Stimulated activated naive CD8-positive, alpha-beta T cell treated with anti-CD3 and anti-CD28 coated beads, Interleukin-15, amount 100 ng/mL, for 72 hours (primary cell): ENCODE data around the gene EED.

ENCODE experiments used
- ATAC-seq: fragments of 150-1000 bp; cut with Tn5 transposase; 2 replicates; pipeline ENCODE4 v1.10.0; 2021; ENCODE audit warnings: mild to moderate bottlenecking, moderate library complexity
- DNase-seq, 2 donors: peaks; one replicate each; pipeline ENCODE4 v3.0.0; 2021 to 2022
- H3K27ac Mint-ChIP-seq, 2 donors: one replicate each; pipeline ENCODE4 v1.8.0; 2022; ENCODE audit warnings: mild to moderate bottlenecking in 2 of 2, mixed read lengths in 2 of 2, moderate library complexity in 2 of 2
- H3K27me3 Mint-ChIP-seq: one replicate; pipeline ENCODE4 v1.8.0; 2022; ENCODE audit warnings: mixed read lengths
- H3K4me1 Mint-ChIP-seq: one replicate; pipeline ENCODE4 v1.8.0; 2022; ENCODE audit warnings: mild to moderate bottlenecking, mixed read lengths
- H3K4me3 Mint-ChIP-seq, 2 donors: one replicate each; pipeline ENCODE4 v1.8.0; 2022; ENCODE audit warnings: mild to moderate bottlenecking in 2 of 2, mixed read lengths in 2 of 2, moderate library complexity in 1 of 2
- H3K9me3 Mint-ChIP-seq, 2 donors: one replicate each; pipeline ENCODE4 v1.8.0; 2022; ENCODE audit warnings: mixed read lengths in 2 of 2

Gene EED

DNA sequence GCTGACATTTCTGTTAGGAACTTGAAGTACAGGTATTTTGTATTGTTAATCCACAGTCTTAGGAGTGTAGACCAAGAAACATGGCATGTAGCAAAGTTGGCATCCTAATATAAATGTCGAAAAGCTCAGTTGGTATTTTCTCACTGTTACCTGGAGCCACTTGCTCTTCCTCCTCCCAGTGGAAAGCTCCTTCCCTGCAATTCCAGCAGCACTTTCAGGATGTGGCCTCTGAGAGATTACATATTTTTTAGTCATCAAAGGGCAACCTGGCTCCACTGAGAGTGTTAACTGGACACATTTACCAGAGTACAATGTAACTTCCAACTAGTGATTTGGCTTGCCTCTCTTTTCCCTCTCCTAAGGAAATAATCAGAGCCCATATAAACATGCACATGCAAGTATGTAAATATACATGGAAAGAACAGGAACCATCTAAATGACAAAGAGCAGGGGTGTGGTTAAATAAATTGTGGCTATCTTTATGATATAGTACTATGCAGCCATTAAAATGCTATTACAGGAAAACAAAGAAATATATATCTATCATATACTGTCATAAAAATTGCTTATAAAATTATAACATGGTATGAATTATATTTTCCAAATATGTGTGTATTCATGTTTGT, 14.3 kb upstream of the EED start:
- Mint-ChIP-seq H3K4me1 (peaks cover 73% of the 10 kb centered on the region), H3K27me3 (peaks cover 9% of the 10 kb centered on the region), H3K27ac (peak overlapping the region; percentile 43 to 72), H3K9me3 (peaks cover 0 to 4% of the 10 kb centered on the region in 2 donors), H3K4me3 (peak overlapping the region in 1 of 2 donors; percentile 64)
- no peak for DNase-seq
- ATAC-seq: no peak

GRCh38 chr11:86230921-86231434, 13.6 kb upstream of the EED start:
- peaks cover 71% of the 10 kb centered on the region for H3K4me1 Mint-ChIP-seq

DNA sequence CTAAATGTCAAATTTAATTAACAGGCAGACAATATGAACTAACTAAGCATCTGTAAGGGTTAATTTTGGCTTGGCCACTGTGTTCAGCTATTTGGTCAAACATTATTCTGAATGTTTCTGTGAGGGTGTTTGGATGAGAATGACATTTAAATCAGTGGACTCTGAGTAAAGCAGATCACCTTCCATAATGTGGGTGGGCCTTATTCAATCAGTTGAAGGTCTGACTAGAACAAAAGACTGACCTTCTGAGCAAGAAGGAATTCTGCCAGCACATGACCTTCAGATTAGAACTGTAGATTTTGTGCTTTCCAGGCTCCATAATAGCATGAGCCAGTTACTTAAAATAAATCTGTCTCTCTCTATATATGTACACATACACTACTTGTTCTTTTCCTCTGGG, 12.0 kb upstream of the EED start:
- H3K27ac Mint-ChIP-seq: no peak overlapping the region
- H3K27me3 Mint-ChIP-seq: peaks cover 9% of the 10 kb centered on the region
- no peaks in the 10 kb centered on the region for H3K9me3 Mint-ChIP-seq
- ATAC-seq: no peak
- no peak for DNase-seq
- H3K4me1 Mint-ChIP-seq: peaks cover 56% of the 10 kb centered on the region
- H3K4me3 Mint-ChIP-seq: no peak overlapping the region

More at GRCh38 chr11:86230921-86231434, 13.6 kb upstream of the EED start:
- ATAC-seq (no peak), DNase-seq (no peak)
- Mint-ChIP-seq H3K9me3 (no peaks in the 10 kb centered on the region), H3K27ac (peak overlapping the region in 1 of 2 donors; percentile 21), H3K4me3 (peak overlapping the region in 1 of 2 donors; percentile 27), H3K27me3 (peaks cover 9% of the 10 kb centered on the region)

DNA sequence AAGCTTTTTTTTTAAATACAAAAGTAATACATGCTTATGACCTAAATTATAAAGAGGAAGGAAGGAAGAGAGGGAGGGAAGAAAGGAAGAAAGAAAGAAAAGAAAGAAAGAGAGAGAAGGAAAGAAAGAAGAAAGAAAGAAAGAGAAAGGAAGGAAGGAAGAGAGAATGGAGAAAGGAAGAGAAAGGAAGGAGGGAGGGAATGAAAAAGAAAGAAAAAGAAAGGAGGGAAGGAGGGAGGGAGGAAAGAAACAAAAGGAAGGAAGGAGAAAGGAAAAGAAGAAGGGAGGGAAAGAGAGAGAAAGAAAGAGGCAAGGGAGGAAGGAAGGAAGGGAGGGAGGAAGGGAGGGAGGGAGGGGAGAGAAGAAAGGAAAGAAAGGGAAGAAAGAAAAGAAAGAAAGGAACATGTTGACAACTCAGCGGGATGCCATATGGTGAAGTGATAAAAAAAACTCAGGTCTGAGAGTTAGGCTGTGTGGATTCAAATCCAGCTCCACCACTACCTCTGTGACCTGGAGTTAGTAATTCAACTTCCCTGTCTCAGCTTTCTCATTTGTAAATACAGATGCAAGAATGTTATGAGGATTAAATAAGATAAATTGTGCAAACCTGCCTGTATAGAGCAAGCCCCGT, 9.6 kb upstream of the EED start:
- Mint-ChIP-seq H3K9me3 (no peaks in the 10 kb centered on the region), H3K4me3 (peak overlapping the region in 1 of 2 donors; percentile 38), H3K27ac (no peak overlapping the region), H3K4me1 (peaks cover 33% of the 10 kb centered on the region), H3K27me3 (peaks cover 9% of the 10 kb centered on the region)
- ATAC-seq (no peak), DNase-seq (no peak)

DNA sequence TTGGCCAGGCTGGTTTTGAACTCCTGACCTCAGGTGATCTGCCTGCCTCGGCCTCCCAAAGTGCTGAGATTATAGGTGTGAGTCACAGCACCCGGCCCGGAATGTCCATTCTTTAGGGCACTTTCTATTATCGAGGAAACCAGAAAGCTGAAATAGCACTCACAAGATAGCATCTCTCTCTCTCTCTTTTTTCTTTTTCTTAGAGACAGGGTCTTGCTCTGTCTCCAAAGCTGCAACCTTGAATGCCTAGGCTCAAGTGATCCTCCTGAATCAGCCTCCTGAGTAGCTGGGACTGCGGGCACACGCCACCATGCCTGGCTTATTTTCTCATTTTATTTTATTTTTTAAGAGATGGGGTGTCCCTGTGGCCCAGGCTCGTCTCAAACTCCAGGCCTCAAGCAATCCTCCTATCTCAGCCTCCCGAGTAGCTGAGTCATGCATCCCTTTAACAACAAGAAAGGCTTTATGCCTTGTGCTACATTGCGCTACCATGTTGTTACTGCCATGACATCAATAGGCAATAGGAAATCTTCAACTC, 7.2 kb upstream of the EED start:
- Mint-ChIP-seq H3K27me3 (peaks cover 9% of the 10 kb centered on the region), H3K27ac (no peak overlapping the region), H3K4me1 (peaks cover 25% of the 10 kb centered on the region), H3K9me3 (peaks cover 0 to 4% of the 10 kb centered on the region in 2 donors), H3K4me3 (no peak overlapping the region)
- ATAC-seq: no peak
- DNase-seq: no peak

DNA sequence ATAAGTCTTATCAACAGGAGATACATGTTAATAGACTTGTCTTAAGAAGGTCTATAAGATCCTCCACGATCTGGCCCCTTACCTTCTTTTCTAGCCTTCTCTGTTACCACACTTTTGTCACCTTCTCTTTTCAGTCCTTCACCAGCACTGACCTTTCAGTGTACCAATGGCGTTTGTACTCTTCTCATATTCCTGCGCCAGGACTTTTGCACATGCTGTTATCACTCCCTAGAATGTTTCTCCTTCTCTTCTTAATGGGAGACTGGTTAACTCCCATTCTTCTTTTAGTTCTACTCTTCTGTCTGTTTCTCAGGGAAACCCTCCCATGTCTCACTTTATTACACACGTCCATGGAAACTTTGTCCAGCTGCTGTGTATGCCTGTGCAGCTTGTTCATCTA, 4.4 kb upstream of the EED start:
- Mint-ChIP-seq H3K27me3 (peaks cover under 1% of the 10 kb centered on the region), H3K9me3 (peaks cover 0 to 4% of the 10 kb centered on the region in 2 donors), H3K4me3 (no peak overlapping the region), H3K4me1 (peaks cover 13% of the 10 kb centered on the region), H3K27ac (no peak overlapping the region)
- DNase-seq (no peak), ATAC-seq (no peak)

DNA sequence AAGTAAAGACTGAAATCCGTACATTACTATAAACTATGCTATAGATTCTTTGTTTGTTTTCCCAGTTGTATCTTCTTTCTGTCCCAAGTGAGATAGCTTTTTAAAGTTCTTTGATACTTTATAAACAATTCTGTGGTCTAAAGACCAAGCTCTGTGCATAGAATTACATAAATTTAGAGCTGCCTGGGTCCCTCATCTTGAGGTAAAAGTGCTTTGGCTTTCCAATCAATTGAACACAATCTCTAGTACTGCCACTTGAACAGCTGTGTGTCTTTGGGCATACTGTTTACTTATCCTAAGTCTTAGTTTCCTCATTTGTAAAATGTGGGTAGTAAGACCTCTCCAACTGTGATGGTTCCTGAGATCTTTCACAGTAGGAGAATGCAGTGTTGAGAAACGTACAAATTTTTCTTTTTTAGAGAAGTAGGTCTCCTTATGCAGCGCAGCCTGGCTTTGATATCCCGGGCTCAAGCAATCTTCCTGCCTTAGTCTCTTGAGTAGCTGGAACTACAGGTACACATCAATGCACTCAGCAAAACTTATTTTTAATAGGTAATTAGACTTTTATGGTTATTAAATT, 2.5 kb upstream of the EED start:
- peaks cover 0 to 4% of the 10 kb centered on the region in 2 donors for H3K9me3 Mint-ChIP-seq

DNA sequence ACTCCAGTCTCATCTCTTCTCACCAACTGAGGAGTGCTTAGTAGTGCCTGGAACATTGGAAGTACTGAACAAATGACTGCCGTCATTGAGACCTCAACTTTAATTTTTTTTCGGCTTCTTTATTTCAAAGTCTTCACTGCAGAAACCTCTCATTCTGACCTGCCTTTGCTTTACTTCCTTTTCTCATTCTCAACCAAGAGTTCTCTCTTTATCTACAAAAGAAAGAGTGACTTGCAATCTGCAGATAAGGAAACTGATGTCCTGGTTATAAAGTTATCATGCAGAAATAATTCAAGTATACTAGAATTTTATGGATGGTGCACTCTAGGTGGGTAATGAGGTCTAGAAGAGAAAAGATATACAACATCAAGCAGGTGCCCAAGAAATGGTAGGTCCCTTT, 1.2 kb upstream of the EED start:
- no peak overlapping the region for H3K4me3 Mint-ChIP-seq
- no peaks in the 10 kb centered on the region for H3K27me3 Mint-ChIP-seq
- H3K27ac Mint-ChIP-seq: peak overlapping the region in 1 of 2 donors; percentile 35
- ATAC-seq (no peak), DNase-seq (no peak)
- peaks cover 0 to 4% of the 10 kb centered on the region in 2 donors for H3K9me3 Mint-ChIP-seq
- H3K4me1 Mint-ChIP-seq: peaks cover 25% of the 10 kb centered on the region

More for the DNA sequence above, 2.5 kb upstream of the EED start:
- Mint-ChIP-seq H3K4me3 (peak overlapping the region in 1 of 2 donors; percentile 24), H3K27ac (peak overlapping the region in 1 of 2 donors; percentile 22), H3K27me3 (no peaks in the 10 kb centered on the region), H3K4me1 (peaks cover 13% of the 10 kb centered on the region)
- DNase-seq: no peak
- ATAC-seq: no peak

DNA sequence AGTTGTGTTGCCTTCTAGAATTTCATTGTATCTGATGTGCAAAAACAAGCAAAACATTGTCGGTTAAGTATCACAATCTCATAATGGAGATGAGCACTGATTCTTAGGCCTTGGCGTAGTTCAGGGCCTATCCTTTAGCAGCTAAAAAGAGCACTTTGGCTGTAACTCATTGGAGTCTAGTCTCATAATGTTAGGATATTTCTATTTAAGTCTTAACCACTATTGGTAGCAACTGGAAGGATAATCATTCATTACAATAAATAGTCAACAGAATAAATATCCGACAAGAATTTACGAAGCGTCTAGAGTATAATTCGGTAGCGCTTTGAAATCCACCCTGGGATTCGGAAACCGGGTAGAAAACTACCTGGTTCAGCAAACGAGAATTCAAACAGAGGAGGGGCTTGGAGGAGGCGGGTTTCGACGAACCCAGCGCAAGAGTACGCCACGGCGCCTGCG, 461 bp upstream of the EED start:
- Mint-ChIP-seq H3K27ac (no peak overlapping the region), H3K4me1 (peaks cover 32% of the 10 kb centered on the region), H3K9me3 (peaks cover 0 to 4% of the 10 kb centered on the region in 2 donors), H3K27me3 (no peaks in the 10 kb centered on the region), H3K4me3 (no peak overlapping the region)
- ATAC-seq (peak; percentile 75), DNase-seq (peak in 1 of 2 donors; percentile 88)

GRCh38 chr11:86245369-86246292, 1.1 kb downstream of the EED start:
- H3K9me3 Mint-ChIP-seq: peaks cover 0 to 4% of the 10 kb centered on the region in 2 donors
- DNase-seq: peak in 1 of 2 donors; percentile 27
- peaks cover 36% of the 10 kb centered on the region for H3K4me1 Mint-ChIP-seq
- ATAC-seq: peak; percentile 44
- no peaks in the 10 kb centered on the region for H3K27me3 Mint-ChIP-seq
- H3K27ac Mint-ChIP-seq: no peak overlapping the region
- H3K4me3 Mint-ChIP-seq: no peak overlapping the region

GRCh38 chr11:86246293-86246675, 1.7 kb downstream of the EED start:
- Mint-ChIP-seq H3K4me1 (peaks cover 34% of the 10 kb centered on the region), H3K9me3 (peaks cover 0 to 2% of the 10 kb centered on the region in 2 donors), H3K27ac (no peak overlapping the region), H3K27me3 (no peaks in the 10 kb centered on the region), H3K4me3 (no peak overlapping the region)
- DNase-seq (no peak), ATAC-seq (no peak)

- no peak for ATAC-seq
- Mint-ChIP-seq H3K27ac (peak overlapping the region in 1 of 2 donors; percentile 53), H3K27me3 (no peaks in the 10 kb centered on the region), H3K4me1 (peaks cover 43% of the 10 kb centered on the region), H3K4me3 (peak overlapping the region in 1 of 2 donors; percentile 75), H3K9me3 (no peaks in the 10 kb centered on the region)
- no peak for DNase-seq
Observed at GRCh38 chr11:86247608-86248007, 3.1 kb downstream of the EED start.

GRCh38 chr11:86248609-86249008, 4.1 kb downstream of the EED start:
- no peak for ATAC-seq
- Mint-ChIP-seq H3K27me3 (no peaks in the 10 kb centered on the region), H3K4me1 (peaks cover 51% of the 10 kb centered on the region), H3K27ac (peak overlapping the region; percentile 7 to 67), H3K9me3 (no peaks in the 10 kb centered on the region), H3K4me3 (peak overlapping the region in 1 of 2 donors; percentile 75)
- DNase-seq: peak in 1 of 2 donors; percentile 22

- Mint-ChIP-seq H3K27me3 (no peaks in the 10 kb centered on the region), H3K4me1 (peaks cover 51% of the 10 kb centered on the region), H3K9me3 (no peaks in the 10 kb centered on the region), H3K27ac (peak overlapping the region; percentile 27 to 49), H3K4me3 (peak overlapping the region in 1 of 2 donors; percentile 30)
- ATAC-seq (no peak), DNase-seq (no peak)
Observed at GRCh38 chr11:86249307-86250098, 5.0 kb downstream of the EED start.
